SK-MEL-5 (cell line): ENCODE measurements around the gene DDX51. TPM values are rescaled to one million over a fixed set of nuclear protein-coding genes. Genes with fewer than 3 reads are reported as not detected.
"Not testable (repeated sequence)": the region's sequence is repeated elsewhere in the genome, so short reads cannot be mapped to it uniquely, and the experiment has no call there.

Experiments
- DNase-seq: peaks from one replicate; pipeline ENCODE4 v3.0.0-alpha.2; 2016; ENCODE audit warnings: low read depth, low spot score
- in situ Hi-C: cut with HindIII; loops from 2 replicates; pipeline ENCODE4 v1.10.0; 2016; ENCODE audit warnings: low sequenced_read_pairs, high pct_unique_total_duplicates, low pct_unique_long_range_greater_than_20kb
- total RNA-seq: library from RNA; depleted of rRNA; stranded (reverse); fragments of >200 nt; shearing (Covaris generic); gene quantifications from 2 replicates; pipeline ENCODE4 v1.2.3, GENCODE V29; 2014

Gene DDX51
- total RNA-seq, 1 experiment from 2014 or later, result 11.1 TPM

DNA sequence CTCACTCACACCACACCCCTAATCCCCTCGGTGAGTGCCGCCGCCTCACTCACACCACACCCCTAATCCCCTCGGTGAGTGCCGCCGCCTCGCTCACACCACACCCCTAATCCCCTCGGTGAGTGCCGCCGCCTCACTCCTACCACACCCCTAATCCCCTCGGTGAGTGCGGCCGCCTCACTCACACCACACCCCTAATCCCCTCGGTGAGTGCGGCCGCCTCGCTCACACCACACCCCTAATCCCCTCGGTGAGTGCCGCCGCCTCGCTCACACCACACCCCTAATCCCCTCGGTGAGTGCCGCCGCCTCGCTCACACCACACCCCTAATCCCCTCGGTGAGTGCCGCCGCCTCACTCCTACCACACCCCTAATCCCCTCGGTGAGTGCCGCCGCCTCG, 5.4 kb upstream of the DDX51 start:
- DNase-seq, in situ Hi-C loops: not testable (repeated sequence)

DNA sequence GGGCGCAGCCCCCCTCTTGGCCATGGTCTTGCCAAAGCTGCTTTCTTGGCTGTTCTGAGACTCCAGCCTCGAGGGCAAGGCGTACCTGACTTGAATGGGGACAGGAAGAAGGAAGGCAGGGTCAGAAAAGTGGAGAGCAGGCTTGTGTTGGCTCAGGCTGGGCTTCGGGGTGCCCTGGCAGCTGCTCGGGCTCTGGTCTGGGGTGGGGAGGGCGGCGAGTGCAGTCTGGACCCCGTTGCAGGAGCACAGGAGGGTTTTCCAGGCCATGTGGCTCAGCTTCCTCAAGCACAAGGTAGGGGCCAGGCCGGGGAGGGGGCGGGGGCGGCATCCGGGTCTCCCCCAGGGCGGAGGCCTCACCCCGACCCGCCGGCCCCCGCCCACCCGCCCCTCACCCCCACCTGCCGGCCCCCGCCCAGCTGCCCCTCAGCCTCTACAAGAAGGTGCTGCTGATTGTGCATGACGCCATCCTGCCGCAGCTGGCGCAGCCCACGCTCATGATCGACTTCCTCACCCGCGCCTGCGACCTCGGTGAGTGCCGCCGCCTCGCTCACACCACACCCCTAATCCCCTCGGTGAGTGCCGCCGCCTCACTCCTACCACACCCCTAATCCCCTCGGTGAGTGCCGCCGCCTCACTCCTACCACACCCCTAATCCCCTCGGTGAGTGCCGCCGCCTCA, 4.4 kb upstream of the DDX51 start:
- DNase-seq, result no peak
- in situ Hi-C loops, result no loop called here

DNA sequence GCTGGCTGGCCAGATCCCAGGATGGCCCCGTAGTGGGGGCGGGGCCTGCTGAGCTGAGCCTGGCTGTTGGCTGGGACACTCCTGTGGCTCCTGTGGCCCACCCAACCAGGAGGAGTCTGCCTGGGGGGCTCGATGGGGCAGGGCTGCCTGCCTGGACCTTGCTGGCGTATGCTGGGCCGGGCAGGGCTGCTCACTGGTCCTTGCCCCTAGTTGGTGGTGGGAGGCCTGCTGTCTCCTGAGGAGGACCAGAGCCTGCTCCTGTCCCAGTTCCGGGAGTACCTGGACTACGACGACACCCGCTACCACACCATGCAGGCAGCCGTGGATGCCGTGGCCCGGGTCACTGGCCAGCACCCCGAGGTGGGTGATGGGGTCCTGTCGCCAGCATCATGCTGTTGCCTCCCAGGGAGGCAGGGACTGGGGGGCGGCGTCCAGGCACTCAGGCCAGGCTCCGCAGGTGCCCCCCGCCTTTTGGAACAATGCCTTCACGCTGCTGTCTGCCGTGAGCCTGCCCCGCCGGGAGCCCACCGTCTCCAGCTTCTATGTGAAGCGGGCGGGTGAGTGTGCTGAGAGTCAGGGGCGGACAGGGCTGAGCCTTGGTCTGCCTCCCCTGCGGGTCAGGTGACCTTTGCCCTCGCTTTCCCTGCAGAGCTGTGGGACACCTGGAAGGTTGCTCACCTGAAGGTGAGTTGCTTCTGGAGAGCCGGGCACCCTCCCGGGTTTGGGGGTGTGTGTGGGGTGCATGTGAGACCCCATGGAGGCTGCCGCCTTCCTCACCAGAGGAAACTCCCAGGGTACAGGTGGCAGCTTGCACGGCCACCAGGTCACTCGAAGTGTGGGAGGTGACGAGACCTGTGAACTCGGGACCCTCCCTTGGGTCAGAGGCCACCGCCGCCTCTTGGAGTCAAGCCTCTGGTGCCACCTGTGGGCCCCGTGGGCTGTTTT, 3.6 kb upstream of the DDX51 start:
- in situ Hi-C loops, result no loop called here
- DNase-seq, result no peak

DNA sequence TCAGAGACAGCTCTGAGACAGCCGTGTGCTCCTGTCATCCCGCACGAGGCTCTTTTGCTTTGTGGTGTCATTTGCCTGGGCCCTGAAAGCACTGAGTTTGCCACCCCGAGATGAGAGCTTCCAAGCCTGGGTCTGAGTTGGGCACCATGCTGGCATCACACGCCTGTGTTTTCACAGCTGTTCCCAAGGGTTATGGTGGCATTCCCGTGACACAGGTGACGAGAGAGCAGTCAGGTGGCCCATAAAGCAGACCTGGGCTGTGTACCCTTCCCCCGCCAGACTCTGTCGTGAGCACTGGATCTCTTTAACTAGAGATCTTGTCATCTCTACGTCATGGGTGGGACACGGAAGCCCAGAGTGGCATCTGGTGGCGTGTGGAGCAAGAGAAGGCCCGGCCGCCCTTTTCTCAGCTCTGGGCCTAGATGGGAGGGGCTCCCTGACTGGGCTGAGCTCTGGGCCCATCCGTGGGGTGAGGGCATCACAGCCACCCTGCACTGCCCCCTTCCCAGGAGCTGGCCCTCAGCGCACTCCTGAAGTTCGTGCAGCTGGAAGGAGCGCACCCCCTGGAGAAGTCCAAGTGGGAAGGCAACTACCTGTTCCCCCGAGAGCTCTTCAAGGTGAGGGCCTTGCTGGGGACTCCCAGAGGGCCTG, 2.8 kb upstream of the DDX51 start:
- in situ Hi-C loops, result no loop called here
- no peak for DNase-seq

DNA sequence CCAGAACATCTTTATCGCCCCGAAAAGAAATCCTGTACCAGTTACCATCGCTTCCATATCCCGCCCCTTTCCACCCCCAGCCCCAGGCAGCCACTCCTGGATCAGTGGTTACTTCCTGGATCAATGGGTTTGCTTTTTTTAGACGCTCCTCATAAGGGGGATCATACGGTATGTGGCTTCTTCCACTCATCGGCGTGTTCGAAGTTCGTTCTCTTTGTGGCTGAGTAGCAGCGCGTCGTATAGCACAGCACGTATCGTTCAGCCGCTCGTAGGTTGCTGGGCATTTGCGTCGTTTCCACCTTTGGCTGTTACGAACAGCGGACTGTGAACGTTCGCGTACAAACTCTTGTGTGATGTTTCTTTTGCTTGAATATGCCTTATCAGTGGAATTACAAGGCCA, 2.0 kb upstream of the DDX51 start:
- in situ Hi-C loops, result no loop called here
- no peak for DNase-seq

DNA sequence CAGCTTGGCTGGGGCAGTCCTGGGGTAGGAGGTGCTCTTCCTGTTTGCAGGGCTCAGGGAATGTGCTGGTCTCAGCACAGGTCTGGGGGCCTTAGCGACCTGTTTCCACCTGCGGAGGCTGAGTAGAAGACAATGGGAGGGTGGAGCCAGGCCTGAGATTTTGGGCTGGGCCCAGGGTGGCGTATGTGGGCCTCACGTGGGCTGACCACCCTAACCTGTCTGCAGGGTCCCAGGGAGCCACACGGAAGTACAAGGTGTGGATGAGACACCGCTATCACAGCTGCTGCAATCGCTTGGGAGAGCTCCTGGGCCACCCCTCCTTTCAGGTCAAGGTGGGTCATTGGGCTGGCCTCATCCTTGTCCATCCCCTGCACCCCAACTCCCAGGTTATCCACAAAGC, 1.2 kb upstream of the DDX51 start:
- no peak for DNase-seq
- in situ Hi-C loops, result no loop called here

DNA sequence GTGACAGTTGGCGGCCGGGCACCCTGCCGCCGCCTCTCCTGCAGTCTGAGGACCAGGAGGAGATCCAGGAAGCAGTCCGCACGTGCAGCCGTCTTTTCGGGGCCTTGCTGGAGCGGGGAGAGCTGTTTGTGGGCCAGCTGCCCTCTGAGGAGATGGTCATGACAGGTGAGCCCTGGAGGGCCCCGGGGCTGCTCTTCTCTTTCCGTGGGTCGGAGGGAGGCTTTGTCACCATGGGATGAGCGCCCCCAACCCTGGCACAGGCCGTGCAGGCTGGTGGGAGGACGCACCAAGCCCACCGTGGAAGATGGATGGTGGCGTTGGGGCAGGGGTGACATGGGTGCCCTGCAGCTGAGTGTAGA, 670 bp upstream of the DDX51 start:
- in situ Hi-C loops, result no loop called here
- DNase-seq, result no peak

DNA sequence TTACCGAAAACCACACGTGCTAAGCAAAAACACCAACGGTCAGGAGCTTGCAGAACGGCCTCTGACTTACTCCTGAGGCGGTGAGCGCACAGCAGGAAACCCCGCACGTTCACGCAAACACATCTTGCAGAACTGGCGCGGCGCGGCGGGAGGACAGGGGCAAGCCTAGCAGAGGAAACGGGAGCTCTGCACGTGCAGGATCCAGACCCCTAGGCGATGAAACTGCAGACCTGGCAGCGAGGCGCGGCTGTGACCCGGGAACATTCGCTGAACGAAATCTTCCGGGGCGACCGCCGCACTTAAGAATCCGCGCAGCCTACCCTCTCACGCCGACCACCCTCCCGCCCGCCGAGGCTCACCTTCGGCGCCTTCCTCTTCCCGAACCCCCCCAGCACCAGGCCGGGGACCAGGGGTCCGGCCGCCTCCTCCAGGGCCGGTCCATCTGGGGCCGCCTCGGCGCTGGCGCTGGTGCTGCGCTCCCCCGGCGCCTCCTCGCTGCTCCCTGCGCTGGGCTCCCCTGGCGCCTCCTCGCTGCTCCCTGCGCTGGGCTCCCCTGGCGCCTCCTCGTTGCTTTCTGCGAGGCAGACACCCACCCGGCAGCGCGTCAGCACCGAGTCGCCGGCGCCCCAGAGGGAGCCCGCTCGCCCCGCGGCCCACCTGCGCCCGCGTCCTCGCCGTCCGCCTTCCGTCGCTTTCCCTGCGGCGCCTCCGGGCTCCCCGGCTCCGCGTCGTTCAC, 615 bp downstream of the DDX51 start:
- in situ Hi-C loops, result no loop called here
- DNase-seq, result no peak

DNA sequence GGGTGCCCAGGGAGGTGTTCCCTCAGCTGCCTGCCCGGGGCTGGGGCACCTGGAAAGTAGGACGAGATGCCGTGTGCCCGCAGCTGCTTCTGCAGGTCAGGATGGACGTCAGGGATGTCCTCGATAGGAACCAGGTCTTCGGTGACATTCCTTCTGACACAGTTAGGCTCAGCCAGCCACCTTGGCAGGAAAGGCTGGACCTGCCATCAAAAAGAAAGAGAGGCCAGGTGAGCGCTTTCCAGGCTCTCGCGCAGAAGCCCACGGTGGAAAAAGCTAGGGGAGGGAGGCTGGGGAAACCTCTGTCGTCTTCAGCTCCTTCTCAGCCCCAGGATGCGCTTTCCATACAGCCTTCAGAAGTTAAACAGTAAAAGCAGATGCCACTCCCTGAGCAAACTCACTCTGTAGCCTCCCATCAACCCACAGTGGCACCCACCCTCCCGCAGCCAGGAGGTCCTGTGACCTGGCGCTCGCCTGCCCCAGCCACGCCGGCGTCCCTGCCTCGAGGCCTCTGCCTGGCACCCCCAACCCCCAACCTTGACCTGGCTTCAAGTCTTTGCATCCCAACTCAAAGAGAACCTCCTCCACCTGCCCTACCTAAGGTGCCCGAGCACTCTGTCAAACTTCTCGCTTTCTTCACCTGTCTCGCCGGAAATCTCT, 1.3 kb downstream of the DDX51 start:
- no peak for DNase-seq
- in situ Hi-C loops, result no loop called here

DNA sequence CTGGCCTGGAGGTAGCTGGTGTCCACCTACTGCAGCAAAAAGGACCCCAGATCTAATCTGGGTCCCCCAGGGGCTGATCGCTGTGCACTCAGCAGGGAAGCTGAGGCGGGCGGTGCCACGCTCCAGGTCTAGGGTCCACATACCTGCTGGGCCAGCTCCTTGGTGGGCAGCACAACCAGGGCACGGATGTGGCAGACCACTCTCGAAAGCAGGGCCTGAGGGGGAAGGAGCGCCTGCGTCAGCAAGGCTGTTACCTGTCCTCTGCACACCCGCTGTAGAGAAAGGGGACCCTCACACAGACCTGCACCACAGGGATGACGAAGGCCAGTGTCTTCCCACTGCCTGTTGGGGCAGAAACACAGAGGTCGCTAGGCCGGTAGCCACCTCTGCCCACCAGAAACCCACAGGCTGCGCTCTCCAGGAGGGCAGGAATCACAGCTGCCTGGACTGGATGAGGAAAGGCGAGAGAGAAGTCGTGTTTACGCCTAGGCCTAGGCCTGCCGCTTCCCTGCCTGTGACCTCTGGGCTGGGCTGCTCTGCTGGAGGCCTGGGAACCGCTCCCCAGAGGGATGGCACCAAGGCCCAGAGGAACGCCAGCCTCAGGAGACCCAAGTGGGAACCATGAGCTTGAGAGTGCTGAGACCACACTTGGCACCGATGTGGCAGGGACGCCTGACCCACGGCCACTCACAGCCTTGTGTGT, 2.0 kb downstream of the DDX51 start:
- in situ Hi-C loops, result no loop called here
- no peak for DNase-seq

DNA sequence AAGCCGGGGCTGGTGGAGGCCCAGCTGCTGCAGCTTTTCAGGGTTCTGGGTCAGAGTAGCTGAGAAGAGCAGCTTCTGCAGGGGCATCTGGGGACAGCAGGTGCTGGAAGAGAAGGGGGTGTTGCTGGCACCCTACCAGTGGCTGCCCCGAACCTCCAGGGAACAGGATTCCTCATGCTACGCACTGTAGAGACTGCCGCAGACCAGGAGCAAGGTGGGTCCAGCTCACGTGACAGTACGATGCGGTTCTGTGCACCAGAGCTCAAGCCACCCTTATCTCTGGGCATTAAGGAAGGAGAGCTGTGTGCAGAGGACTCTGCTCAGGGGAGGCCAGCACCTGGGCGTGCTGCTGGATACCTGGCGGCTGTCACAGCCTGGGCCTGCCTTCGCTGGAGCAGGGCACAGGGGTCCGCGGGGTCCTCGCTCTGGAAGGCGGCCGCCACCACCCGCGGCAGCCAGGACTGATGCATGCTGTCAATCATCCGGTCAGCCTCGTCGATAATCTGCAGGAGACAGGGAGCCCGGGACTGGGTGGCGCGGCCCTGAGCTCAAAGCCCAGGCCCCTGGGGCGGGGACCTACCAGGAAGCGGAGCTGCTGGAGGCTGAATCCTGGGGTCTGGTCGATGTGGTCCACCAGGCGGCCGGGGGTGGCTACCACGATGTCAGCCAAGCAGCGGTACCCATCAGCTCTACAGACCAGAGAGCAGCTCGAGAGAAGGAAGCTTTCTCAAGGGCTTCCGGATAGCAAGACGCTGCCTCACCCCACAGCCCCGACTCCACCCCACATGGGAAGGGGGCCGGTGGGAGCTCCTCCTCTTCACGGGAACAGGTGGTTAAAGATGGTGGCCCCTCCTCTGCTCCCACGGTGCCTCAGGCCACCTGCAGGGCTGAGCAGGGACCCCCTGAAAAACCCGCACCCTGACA, 2.9 kb downstream of the DDX51 start:
- no peak for DNase-seq
- in situ Hi-C loops, result no loop called here

DNA sequence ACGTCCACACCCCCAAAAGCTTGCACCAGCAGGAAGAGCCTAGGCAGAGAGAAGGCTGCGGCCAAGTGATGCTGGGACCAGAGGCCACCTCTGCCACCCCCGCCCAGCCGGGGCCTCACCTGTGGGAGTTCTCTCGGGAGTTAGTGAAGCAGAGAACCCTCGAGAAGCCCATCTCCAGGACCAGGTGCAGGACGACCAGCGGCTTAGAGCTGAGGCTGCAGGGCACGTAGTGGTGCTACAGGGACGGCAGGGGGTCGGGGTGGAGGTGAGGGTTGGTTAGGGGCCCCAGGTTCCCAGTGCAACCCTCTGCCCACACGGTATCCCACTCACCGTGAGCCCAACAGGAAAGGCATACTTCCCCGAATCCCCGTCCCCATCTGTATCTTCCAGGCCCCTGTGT, 3.6 kb downstream of the DDX51 start:
- no peak for DNase-seq
- in situ Hi-C loops, result no loop called here

DNA sequence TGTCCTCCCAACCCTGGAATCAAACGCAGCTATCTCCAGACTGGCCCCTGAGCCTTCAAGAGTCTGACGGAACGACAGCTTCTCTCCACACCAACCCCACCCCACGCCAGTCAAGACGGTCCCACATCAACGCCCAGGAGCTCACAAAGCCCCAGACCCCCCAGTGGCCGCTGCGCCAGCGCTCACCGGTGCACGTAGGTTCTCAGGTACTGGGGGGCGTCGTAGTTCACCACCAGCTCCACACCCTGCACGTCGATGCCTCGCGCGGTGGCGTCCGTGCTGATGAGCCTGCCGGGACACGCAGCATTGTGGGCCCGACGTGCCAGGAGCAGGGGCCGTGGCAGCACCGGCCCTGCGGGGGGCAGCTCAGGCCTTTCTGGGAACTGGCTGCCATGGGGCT, 4.2 kb downstream of the DDX51 start:
- in situ Hi-C loops, result no loop called here
- DNase-seq, result no peak

DNA sequence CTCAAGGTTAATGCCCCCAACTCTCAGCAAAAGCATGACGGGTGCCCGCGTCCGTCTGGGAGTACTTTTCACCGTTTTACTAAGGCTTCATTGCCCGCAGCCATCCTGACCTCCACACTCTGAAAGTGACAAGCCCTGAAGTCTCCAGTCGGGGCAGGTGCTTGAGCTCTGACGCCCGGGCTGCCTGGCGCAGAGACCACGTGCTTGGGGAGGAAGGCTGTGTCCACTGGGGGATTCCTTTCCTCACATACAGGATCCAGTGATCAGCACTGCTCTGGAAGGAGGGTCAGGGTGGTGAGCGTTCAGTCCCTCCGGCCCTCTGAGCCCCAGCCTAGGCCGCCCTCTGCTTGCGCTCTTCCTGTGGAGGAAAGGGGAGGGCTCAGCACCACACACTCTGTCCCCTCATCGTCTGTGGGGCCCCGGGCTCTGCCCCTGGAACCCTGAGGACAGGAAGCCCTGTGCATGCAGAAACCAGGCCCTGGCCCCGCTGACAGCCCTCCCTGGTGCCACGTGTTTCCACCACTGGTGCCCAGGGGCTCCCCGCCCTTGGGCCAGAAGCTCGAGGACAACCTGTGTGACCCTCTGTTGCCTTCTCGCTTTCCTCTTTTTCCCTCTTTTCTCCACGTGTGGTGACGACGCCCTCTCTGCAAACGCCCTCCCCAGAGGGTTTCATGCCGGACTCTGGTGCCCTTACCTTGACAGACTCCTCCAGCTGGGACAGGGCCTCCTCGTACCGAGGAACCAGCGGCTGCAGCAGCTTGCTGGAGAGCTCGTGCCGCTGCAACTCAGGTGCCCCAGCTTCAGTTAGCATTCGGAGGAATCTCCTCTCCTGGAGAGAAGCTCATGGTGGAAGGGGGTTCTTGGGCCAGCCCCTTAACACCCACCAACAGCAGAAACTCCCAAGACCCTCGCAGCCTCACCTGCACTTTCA, 4.9 kb downstream of the DDX51 start:
- no peak for DNase-seq
- in situ Hi-C loops, result no loop called here

DNA sequence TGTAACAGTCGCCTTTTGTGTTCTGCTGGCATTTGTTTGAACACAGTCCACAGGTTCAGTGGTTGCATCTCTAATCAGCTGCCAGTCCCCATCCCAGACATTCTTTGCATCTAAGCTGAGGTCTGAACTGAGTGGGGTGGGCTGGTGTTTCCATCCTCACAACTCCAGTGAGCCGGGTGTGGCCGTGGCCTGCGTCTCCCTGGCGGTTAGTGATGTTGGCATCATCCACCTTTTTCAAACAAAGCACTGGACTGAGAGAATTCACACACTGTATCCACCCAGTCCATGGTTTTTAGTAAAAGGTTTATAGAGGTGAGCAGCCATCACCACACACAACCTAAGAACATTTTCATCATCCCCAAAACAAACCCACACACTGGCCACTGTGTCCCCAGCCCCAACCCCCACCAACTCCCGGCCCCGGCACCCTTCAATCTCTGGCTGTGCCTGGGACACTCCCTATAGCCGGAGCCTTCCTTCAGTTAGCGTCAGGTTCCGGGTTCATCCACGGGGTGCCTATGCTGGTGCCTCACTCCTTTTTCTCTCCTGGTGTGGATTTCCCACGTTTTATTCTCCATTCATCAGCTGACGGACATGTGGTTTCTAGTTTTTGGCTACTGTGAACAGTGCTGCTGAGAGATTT, 6.5 kb downstream of the DDX51 start:
- no peak for DNase-seq
- in situ Hi-C loops, result no loop called here
